ENCODE results near the gene ARL8B.

Gene ARL8B

DNA sequence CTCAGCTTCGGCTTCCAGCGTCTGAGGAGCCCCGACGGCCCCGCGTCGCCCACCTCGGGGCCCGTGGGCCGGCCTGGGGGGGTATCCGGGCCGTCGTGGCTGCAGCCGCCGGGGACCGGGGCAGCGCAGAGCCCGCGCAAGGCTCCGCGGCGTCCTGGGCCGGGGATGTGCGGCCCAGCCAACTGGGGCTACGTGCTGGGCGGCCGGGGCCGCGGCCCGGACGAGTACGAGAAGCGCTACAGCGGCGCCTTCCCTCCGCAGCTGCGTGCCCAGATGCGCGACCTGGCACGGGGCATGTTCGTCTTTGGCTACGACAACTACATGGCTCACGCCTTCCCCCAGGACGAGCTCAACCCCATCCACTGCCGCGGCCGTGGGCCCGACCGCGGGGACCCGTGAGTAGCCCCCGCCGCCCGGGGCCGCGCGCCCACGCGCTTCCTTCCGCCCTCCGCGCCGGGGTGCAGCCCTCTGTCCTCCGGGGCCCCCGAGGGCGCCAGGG is 65.9 kb downstream of the ARL8B start:
- DNase-seq (ENCODE audit: low read depth): no peak

DNA sequence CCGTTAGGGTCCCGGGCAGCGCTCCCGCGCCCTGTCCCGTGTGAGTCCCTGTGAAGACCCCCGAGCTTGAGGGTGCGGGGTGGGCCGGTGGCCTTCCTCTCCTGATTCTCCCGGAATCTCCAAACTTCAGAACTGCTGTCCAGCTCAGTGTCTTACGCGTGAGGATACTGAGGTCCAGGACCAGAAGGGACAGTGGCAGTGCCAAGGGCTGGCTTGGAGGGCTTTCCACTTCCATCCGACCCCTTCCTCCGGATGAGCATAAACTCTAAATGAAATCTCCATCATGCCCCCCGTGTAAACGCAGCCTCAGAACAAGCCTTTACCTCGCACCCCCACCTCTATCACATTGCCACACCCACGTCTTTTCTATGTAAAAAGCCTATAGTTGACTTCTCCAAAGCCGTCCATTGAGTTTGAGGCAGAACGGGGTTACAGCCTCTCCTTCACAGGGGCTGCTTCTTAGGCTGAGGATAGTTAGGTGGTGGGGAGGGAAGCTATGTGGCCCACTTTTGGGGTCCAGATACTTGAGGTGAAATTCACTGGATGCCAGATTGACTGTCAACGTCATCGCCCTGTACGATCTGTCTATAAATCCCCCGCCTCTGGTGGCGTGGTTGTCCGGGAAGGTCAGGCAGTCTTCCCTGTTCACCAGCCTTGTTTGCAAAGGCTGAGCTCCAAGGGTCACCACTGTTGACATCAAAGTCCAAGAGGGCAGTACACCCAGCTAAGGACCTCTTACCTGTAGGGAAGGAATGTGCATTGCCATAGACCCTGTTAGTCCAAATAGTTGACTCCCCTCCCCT is 66.5 kb downstream of the ARL8B start:
- DNase-seq (ENCODE audit: low read depth): no peak

DNA sequence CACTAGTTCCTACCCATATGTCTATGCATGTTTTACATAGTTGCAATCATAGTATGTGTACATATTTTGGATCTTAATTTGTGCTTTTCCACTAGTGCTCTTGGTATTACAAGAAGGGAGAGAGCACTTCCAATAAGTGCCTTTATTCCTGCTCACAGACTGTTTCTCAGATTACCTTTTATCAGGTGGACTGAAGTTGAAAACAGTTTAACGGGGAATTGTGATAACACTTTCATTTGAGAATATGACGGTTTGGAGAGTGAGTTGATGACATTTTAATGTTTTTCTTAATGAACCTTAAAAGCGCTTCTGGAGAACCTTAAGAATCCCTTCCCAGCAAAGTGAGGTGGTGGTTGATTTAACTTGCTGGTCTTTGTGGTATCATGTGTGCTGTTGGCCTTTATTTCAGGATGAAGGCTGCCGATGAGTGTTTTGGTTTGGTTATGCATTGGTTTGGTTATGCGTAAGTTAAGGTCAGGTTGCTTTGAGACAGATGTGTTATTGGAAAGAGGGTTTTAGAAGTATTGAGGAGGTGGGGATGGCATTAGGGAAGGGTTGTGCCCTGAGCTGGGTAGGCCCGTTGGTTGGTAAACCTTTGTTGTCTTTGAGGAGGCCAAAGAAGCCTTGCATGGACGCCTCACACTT is 68.2 kb downstream of the ARL8B start:
- no peak for DNase-seq (ENCODE audit: low read depth)

GRCh38 chr3:5191555-5192304 is 69.6 kb downstream of the ARL8B start:
- DNase-seq (ENCODE audit: low read depth): no peak

DNA sequence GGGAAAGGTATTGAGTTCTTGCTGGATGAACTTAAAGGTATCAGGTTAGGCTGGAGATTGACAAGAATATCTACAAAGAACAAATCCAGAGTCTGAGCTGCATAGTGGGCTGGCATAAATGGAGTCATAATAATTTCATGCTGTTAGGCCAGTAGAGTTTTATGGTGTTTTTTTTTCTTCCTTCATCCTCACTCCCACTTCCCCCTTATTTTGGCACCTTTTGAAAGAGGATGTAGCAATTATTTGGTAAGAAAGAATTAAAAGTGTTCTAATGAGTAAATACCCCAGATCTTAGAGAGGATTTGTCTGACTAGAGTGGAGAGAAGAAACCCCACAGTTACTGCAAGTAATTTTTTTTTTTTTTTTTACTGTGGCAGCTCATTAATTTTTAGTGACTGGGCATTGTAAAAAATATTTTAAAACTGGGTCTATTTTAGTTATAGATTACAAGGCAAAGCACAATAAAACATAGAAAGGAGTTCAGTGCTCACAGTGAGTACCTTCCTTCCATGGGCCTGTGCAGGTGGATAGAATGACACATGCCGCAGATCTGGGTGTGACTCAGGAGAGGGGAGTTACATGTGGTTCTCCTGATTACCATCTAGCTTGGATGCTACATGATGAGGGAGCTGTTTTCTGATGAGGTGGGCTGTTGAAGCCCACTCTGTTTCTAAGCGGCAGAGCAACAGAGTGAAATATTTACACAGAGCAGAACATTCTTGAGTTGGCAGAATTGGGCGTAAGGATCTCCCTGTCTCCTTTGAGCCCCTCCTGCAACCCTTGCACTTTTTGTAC is 70.7 kb downstream of the ARL8B start:
- no peak for DNase-seq (ENCODE audit: low read depth)

- DNase-seq (ENCODE audit: low read depth): no peak
Observed at GRCh38 chr3:5194341-5194740, 72.2 kb downstream of the ARL8B start.

- peak; percentile 53 for DNase-seq (ENCODE audit: low read depth)
Observed at GRCh38 chr3:5194801-5195509, 72.9 kb downstream of the ARL8B start.

- no peak for DNase-seq (ENCODE audit: low read depth)
Observed at GRCh38 chr3:5195605-5196004, 73.5 kb downstream of the ARL8B start.

GRCh38 chr3:5197022-5197421 is 74.9 kb downstream of the ARL8B start:
- peak; percentile 42 for DNase-seq (ENCODE audit: low read depth)

DNA sequence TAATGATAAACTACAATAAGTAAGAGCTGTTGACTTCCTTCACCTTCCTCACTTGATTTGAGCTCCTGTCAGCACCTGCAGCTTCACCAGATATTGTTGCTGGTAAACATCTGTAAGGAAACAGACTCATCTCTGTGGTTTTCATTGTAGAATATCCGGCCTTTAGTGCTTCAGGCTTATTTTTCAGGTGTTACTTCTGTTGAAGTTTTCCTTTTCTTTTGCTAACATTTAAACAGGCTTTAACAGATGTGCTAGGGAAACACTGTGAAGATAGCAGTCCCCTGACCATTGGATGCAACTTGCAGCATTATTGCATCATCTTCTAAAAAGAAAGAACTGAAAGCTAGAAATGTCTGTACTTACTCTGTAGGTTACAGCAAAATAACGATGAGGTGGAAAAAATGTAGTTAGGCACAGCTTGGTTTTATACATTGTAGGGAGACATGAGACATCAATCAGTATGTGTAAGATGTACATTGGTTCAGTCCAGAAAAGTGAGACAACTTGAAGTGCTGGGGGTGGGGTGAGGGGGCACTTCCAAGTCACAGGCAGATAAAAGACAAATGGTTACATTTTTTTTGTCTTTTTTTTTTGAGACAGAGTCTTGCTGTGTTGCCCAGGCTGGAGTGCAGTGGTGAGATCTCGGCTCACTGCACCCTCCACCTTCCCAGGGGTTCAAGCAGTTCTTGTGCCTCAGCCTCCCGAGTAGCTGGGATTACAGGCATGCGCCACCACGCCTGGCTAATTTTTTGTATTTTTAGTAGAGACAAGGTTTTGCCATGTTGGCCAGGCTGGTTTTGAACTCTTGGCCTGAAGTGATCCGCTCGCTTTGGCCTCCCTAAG is 75.6 kb downstream of the ARL8B start:
- DNase-seq (ENCODE audit: low read depth): no peak

DNA sequence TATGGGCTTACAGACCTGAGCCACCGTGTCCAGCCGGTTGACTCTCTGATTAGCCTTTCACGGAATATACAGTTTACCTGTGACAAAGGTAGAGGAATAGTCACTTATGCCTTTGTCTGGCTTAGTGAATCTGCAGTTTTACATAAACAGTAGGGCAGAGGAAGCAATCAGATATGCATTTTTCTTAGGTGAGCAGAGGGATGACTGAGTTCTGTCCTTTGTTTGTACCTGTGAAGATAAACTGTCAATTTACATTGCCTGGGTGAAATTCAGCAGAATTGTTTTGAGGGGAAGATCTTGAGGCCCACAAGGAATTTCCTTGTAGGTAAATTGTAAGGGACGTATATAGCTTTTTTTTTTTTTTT is 76.2 kb downstream of the ARL8B start:
- DNase-seq (ENCODE audit: low read depth): no peak

DNA sequence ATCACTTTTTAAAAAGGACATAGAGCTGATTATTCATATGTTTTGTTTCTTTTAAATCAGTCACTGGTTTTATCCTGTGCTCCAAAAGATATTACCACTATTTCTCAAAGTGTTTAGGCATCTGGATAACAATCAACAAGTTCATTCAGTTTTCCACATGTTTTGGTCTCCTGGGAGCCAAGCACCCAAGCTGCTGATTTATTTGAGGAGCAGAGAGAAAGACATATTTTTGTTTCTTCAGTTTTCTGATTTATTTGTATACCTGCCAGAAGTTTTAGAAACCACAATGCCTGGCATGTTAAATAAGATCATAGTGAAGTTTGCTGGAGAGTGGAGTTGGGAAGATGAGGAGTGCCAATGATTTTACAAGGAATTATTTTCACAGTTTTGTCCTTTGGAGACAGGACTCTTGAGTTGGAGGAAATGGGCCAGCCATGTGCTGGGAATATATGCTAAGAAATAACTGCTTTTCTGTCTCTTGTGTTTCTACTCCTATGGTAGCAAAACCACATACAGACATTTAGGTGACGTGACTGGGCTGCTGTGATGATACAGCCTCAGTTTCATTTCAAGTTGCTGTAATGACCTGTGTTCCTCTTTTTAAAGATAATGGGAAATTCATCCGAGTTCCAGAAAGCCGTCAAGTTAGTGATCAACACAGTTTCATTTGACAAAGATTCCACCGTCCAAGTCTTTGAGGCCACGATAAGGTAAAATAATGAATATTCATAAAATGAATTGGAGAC is 77.1 kb downstream of the ARL8B start:
- DNase-seq (ENCODE audit: low read depth): no peak

- DNase-seq (ENCODE audit: low read depth): no peak
Observed at GRCh38 chr3:5201536-5201935, 79.4 kb downstream of the ARL8B start.

DNA sequence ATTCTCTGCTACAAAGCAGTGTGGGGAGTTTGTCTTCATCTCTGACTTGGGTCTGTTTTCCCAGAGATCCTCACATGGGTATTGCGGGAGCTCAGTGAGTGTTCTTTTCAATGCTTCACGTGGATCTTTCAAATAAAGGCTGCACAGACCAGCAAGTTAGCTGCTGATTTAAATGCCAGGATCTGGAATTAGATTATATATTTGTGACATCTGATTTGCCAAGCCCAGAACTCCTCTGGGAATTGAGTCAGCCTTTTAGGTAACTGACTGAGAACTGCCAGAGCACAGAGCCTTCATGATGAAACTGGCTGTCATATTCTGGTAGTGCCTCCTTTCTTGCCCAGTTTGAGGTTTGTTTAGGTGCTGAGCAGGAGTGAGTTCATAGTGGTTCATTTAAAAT is 80.1 kb downstream of the ARL8B start:
- DNase-seq (ENCODE audit: low read depth): no peak

DNA sequence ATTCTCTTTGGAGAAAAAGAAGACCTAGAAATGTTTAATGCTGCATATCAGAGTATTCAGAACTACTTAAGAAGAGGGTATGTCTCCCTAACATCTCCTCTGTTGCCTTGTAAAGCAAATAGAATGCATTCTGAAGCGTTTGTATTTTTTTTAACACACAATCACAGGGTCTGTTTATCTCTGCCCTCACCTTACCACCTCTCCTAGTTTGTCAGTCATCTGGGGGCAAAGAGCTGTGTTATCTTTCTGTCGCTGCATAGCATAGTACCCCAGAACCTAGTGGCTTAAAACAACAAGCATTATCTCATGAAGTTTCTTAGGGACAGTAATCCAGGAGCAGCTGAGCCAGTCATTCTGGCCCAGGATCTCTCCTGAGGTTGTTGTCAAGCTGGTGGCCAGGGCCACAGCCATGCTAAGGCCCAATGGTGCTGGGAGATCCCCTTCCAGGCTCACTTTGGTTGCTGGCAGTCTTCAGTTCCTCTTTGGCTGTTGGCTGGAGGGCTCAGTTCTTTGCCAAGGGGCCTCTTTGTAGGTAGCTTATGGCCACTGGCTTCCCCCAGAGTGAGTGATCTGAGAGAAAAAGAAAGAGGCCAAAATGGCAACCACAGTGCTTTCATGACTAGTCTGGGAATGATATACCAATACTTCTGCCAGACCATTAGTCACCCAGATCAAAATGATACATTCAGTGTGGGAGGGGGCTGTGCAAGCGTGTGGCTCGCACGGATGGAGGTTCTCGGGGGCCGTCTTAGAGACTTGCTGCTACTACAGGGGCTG is 83.3 kb downstream of the ARL8B start:
- no peak for DNase-seq (ENCODE audit: low read depth)

- no peak for DNase-seq (ENCODE audit: low read depth)
Observed at GRCh38 chr3:5210926-5211325, 88.8 kb downstream of the ARL8B start.

DNA sequence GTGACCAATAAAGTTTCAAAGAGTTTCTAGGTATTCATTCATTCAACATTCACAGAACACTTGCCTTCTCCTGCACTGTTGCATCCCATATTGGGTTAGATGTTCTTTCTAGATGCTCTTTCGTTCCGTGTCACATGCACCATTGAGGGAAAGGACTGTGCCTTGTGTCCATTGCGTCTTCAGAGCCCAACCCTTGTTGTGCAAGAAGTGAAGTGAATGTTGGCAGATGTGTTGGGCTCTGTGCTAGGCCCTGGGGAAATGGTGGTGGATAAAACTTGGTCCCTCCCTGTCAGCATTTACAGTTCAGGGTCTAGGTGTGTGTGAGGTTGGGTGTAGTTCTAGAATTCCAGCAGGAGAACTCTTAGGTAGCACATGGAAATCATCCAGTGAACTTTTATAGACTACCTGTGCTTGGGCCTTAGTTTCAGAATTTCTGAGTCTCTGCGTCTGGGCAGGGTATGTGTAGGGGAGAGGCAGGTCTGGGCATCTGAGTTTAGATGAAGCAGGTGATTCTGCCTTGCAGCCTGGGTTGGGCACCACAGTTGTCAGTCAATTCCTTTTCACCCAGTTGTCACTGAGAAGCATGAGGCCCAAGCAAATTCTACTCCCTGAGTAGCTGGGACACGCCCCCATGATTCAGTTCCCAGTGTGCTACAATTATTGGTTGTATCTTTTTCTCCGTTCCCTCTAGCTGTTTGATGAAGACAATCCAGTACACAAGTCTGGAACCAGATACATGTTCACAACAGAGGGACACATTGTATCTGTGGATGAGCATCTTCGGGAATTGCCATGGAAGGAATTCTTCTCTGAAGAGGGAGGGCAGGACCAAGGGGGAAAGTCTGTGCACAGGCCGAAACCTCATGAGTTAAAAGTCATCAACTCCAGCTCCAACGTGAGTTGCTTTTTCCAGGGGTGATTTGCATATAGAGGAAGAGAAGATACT is 90.8 kb downstream of the ARL8B start:
- DNase-seq (ENCODE audit: low read depth): no peak

DNA sequence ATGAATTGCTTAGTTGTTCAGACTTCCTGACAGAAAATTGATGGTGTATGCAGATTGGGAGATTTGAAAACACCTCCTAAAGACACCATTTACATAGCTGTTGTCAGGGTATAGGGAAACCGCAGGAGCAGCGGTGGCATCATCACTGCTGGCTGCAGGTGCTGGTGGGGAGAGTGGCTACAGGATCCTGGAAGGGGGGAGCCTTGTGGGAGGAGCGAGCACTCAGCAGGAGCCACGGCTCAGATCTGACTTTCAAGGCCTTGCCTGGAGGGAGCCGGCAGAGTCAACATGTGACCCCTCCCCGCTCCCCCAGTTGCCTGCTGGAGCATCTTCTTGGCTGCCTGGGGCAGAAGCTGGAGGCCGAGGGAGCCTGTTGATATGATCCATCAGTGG is 91.5 kb downstream of the ARL8B start:
- DNase-seq (ENCODE audit: low read depth): no peak
